AG04450 (cell line): ENCODE data around the gene PXK. TPM values are rescaled to one million over a fixed set of nuclear protein-coding genes. Genes with fewer than 3 reads are reported as not detected.

Source experiments
- CTCF ChIA-PET: fragments of 300-600, 350-600 bp; formaldehyde crosslinking; extraction: SDS; loops from one replicate; lab custom pipeline; 2022; ENCODE audit warnings: antibody characterized with exemption, inconsistent platforms; lab: Charles Lee
- POLR2A ChIA-PET: fragments of 350-600 bp; formaldehyde crosslinking; extraction: SDS; loops from one replicate; lab custom pipeline; 2021; ENCODE audit warnings: antibody characterized with exemption, inconsistent platforms; lab: Yijun Ruan, JAX
- DNase-seq: peaks from one replicate; pipeline ENCODE4 v3.0.0-alpha.2; 2011; ENCODE audit warnings: low read depth, low spot score
- H3K27ac ChIP-seq: one replicate; pipeline ENCODE4 v1.5.1; 2012; ENCODE audit warnings: low read depth, low read length, control low read depth
- H3K27me3 ChIP-seq: one replicate; pipeline ENCODE4 v1.6.0; 2012; ENCODE audit warnings: low read length; ENCODE audit not compliant: control insufficient read depth, insufficient read depth
- H3K4me3 ChIP-seq: 2 replicates; pipeline ENCODE4 v1.5.1; 2011; ENCODE audit warnings: mild to moderate bottlenecking, low read depth, low read length, control low read depth
- H3K9me3 ChIP-seq: 2 replicates; pipeline ENCODE4 v1.5.1; 2012; ENCODE audit warnings: low read length; ENCODE audit not compliant: control insufficient read depth, insufficient read depth
- polyA plus RNA-seq: library from polyadenylated mRNA; depleted of rRNA; stranded (reverse); fragments of >200 nt; gene quantifications from 2 replicates; pipeline ENCODE4 v1.2.3, GENCODE V29; 2011
- TF ChIP-seq, protein P1 (sequence below): IDR thresholded peaks from 2 replicates; pipeline ENCODE4 v1.5.1; 2011; ENCODE audit warnings: low read depth, low read length, control low read depth, inconsistent platforms

The PXK gene
- polyA plus RNA-seq, 1 experiment, result 70.3 TPM

- Histone ChIP-seq H3K9me3 (no peaks in the 10 kb centered on the region), H3K4me3 (no peak overlapping the region), H3K27me3 (no peaks in the 10 kb centered on the region), H3K27ac (no peak overlapping the region)
- DNase-seq, result no peak
- ChIA-PET POLR2A (no interaction called here), CTCF (interaction anchor here (1.1 kb wide), 1 partner anchor 67 kb away, joined by 3 read pairs; no protein-coding TSS in a partner anchor)
- TF ChIP-seq, protein P1, sequence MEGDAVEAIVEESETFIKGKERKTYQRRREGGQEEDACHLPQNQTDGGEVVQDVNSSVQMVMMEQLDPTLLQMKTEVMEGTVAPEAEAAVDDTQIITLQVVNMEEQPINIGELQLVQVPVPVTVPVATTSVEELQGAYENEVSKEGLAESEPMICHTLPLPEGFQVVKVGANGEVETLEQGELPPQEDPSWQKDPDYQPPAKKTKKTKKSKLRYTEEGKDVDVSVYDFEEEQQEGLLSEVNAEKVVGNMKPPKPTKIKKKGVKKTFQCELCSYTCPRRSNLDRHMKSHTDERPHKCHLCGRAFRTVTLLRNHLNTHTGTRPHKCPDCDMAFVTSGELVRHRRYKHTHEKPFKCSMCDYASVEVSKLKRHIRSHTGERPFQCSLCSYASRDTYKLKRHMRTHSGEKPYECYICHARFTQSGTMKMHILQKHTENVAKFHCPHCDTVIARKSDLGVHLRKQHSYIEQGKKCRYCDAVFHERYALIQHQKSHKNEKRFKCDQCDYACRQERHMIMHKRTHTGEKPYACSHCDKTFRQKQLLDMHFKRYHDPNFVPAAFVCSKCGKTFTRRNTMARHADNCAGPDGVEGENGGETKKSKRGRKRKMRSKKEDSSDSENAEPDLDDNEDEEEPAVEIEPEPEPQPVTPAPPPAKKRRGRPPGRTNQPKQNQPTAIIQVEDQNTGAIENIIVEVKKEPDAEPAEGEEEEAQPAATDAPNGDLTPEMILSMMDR, result no peak
Observed at GRCh38 chr3:58366699-58367098, 34.0 kb downstream of the PXK start.

DNA sequence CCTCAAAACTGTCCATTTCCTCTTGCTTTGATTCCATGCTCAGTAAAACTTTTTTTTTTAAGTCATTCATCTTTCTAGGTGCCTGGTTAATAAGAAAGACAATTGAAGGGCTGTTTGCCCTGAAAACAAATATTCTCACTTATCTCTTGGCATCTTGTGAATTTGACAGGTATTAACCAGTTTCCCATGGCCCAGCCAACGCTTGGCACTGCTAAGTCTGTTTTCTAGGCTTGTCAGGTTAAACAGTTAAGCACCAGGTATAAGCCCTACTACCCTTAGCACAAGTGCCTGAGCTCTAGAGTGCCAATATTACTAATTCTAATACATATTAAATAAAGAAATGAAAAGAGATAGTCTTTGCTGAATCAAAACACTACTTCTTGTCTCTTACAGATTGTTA lies 36.3 kb downstream of the PXK start:
- no peak for DNase-seq
- H3K4me3 ChIP-seq, result no peak overlapping the region
- H3K27me3 ChIP-seq, result no peaks in the 10 kb centered on the region
- CTCF ChIA-PET, result interaction anchor here (0.7 kb wide), 1 partner anchor 63 kb away, joined by 3 read pairs; the partner anchor contains the start of genes HTD2 and RPP14
- POLR2A ChIA-PET, result no interaction called here
- H3K27ac ChIP-seq, result no peak overlapping the region
- H3K9me3 ChIP-seq, result no peaks in the 10 kb centered on the region
- TF ChIP-seq, protein P1, result no peak

- POLR2A ChIA-PET, result no interaction called here
- CTCF ChIA-PET, result no interaction called here
- no peak overlapping the region for H3K4me3 ChIP-seq
- TF ChIP-seq, protein P1, result no peak
- H3K9me3 ChIP-seq, result no peaks in the 10 kb centered on the region
- no peak overlapping the region for H3K27ac ChIP-seq
- no peaks in the 10 kb centered on the region for H3K27me3 ChIP-seq
- DNase-seq, result no peak
Observed at GRCh38 chr3:58369876-58370275, 37.2 kb downstream of the PXK start.

DNA sequence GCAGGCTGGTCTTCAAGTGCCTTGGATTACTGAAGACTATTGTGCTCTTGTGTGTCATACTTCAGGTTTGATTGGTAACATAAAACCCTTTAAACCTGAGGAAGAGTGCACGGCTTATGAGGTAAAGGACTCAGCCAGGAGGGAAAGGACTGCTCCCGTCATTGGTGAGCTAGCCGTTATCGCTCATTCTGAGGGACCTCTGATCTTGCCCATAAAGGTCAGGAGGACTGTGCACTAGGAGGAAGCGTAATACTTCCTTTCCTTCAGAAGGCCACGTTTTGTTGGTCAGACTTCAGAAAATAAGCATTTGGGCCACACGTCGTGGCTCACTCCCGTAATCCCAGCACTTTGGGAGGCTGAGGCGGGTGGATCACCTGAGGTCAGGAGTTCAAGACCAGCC lies 37.7 kb downstream of the PXK start:
- CTCF ChIA-PET, result no interaction called here
- H3K4me3 ChIP-seq, result no peak overlapping the region
- DNase-seq, result no peak
- TF ChIP-seq, protein P1, result no peak
- POLR2A ChIA-PET, result interaction anchor here (0.7 kb wide), 1 partner anchor 36 kb away, joined by 3 read pairs; no protein-coding TSS in a partner anchor
- H3K9me3 ChIP-seq, result no peaks in the 10 kb centered on the region
- H3K27me3 ChIP-seq, result no peaks in the 10 kb centered on the region
- no peak overlapping the region for H3K27ac ChIP-seq

DNA sequence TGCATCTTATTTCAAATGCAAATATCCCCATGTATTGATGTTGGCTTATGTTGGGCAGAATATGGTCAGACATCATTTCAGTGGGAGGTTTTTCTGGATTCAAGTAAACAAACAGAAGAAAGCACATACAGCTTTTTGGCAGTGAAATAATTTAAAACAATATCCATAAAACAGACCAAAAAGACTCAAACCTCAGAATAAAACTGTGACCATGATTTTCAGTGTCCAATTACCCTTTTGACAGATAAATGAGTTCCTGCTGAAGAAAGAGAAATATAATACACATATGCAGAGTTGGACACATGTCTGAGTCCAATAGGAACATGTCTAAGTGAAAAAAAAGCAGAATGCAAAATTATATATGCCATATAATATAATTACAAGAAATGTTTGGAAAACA lies 39.1 kb downstream of the PXK start:
- Histone ChIP-seq H3K9me3 (no peaks in the 10 kb centered on the region), H3K4me3 (no peak overlapping the region), H3K27me3 (no peaks in the 10 kb centered on the region), H3K27ac (no peak overlapping the region)
- ChIA-PET CTCF (no interaction called here), POLR2A (no interaction called here)
- DNase-seq, result no peak
- TF ChIP-seq, protein P1, result no peak
